CD14-positive monocyte (primary cell): ENCODE measurements around the gene VSX2. TPM values are rescaled to one million over a fixed set of nuclear protein-coding genes. Genes with fewer than 3 reads are reported as not detected.

ENCODE experiments used
- DNase-seq, 3 donors: peaks; one replicate each; pipeline ENCODE4 v3.0.0-alpha.2; 2011 to 2022
- H2AFZ ChIP-seq: 2 replicates; pipeline ENCODE4 v1.6.0; 2012; ENCODE audit warnings: mild to moderate bottlenecking, low read depth, low read length, inconsistent platforms; ENCODE audit not compliant: insufficient read depth, poor library complexity, severe bottlenecking
- H3K27ac ChIP-seq, 2 donors: 1 replicate in 1 of 2; 2 replicates in 1 of 2; pipeline ENCODE4 v1.5.1; 2012 to 2013; ENCODE audit warnings: low read length in 2 of 2, control low read depth in 1 of 2, inconsistent platforms in 1 of 2, low read depth in 1 of 2, mild to moderate bottlenecking in 1 of 2
- H3K27me3 ChIP-seq, 2 donors: one replicate each; pipeline versions ENCODE4 v1.6.0 to v1.6.1; 2011 to 2013; ENCODE audit warnings: low read length in 2 of 2; ENCODE audit not compliant: control insufficient read depth in 2 of 2, insufficient read depth in 2 of 2
- H3K36me3 ChIP-seq, 2 donors: replicated peaks in 1 of 2; 1 replicate in 1 of 2; 2 replicates in 1 of 2; pipeline versions ENCODE4 v1.5.1 to v1.6.1; 2012 to 2013; ENCODE audit warnings: low read length in 2 of 2, control low read depth in 1 of 2, inconsistent platforms in 1 of 2, mild to moderate bottlenecking in 1 of 2; ENCODE audit not compliant: insufficient read depth in 2 of 2, control insufficient read depth in 1 of 2
- H3K4me1 ChIP-seq, 2 donors: 1 replicate in 1 of 2; 2 replicates in 1 of 2; pipeline versions ENCODE4 v1.5.1 to v1.6.1; 2012 to 2013; ENCODE audit warnings: low read length in 2 of 2, control low read depth in 1 of 2, inconsistent platforms in 1 of 2, mild to moderate bottlenecking in 1 of 2, moderate library complexity in 1 of 2; ENCODE audit not compliant: insufficient read depth in 2 of 2, control insufficient read depth in 1 of 2
- H3K4me2 ChIP-seq: replicated peaks from 2 replicates; pipeline ENCODE3; 2012; ENCODE audit warnings: low read length, moderate library complexity, mild to moderate bottlenecking; ENCODE audit not compliant: poor library complexity, severe bottlenecking; ENCODE audit errors: extremely low read depth
- H3K4me3 ChIP-seq, 3 experiments: fragments of 200-600 bp in 1 of 3; sonication (generic) in 1 of 3; replicated peaks in 1 of 3; 1 replicate in 2 of 3; 2 replicates in 1 of 3; pipeline ENCODE4 v1.5.1; 2011 to 2013; ENCODE audit warnings: low read length in 3 of 3, mild to moderate bottlenecking in 3 of 3, control low read depth in 2 of 3, low read depth in 2 of 3, inconsistent platforms in 1 of 3, moderate library complexity in 1 of 3
- H3K79me2 ChIP-seq: 2 replicates; pipeline ENCODE4 v1.6.0; 2012; ENCODE audit warnings: mild to moderate bottlenecking, control low read depth, inconsistent platforms, low read length, moderate library complexity; ENCODE audit not compliant: insufficient read depth
- H3K9ac ChIP-seq: 2 replicates; pipeline ENCODE4 v1.6.0; 2017; ENCODE audit warnings: low read length, mild to moderate bottlenecking; ENCODE audit not compliant: insufficient read depth, poor library complexity, severe bottlenecking
- H3K9me3 ChIP-seq, 2 donors: replicated peaks in 1 of 2; 1 replicate in 1 of 2; 2 replicates in 1 of 2; pipeline versions ENCODE4 v1.5.1 to v1.6.1; 2012 to 2013; ENCODE audit warnings: low read length in 2 of 2, control low read depth in 1 of 2; ENCODE audit not compliant: control insufficient read depth in 1 of 2, insufficient read depth in 1 of 2
- H4K20me1 ChIP-seq: 2 replicates; pipeline ENCODE4 v1.6.0; 2012; ENCODE audit warnings: mild to moderate bottlenecking, low read length, control low read depth, moderate library complexity; ENCODE audit not compliant: insufficient read depth
- H3K27ac Mint-ChIP-seq, 7 donors: one replicate each; pipeline ENCODE4 v1.8.0; 2020; ENCODE audit warnings: mild to moderate bottlenecking in 7 of 7, mixed read lengths in 7 of 7, moderate library complexity in 6 of 7, inconsistent platforms in 2 of 7
- H3K27me3 Mint-ChIP-seq, 3 donors: one replicate each; pipeline ENCODE4 v1.8.0; 2021 to 2022; ENCODE audit warnings: low read depth in 3 of 3, mild to moderate bottlenecking in 3 of 3, mixed read lengths in 3 of 3, moderate library complexity in 3 of 3, inconsistent platforms in 1 of 3
- H3K36me3 Mint-ChIP-seq, 2 donors: one replicate each; pipeline ENCODE4 v1.8.0; 2020; ENCODE audit warnings: mixed read lengths in 2 of 2, inconsistent platforms in 1 of 2, mild to moderate bottlenecking in 1 of 2
- H3K4me1 Mint-ChIP-seq: one replicate; pipeline ENCODE4 v1.8.0; 2020; ENCODE audit warnings: mild to moderate bottlenecking, mixed read lengths
- H3K4me3 Mint-ChIP-seq, 2 donors: one replicate each; pipeline ENCODE4 v1.8.0; 2020; ENCODE audit warnings: mild to moderate bottlenecking in 2 of 2, mixed read lengths in 2 of 2, moderate library complexity in 1 of 2
- H3K9me3 Mint-ChIP-seq, 7 donors: one replicate each; pipeline ENCODE4 v1.8.0; 2020 to 2022; ENCODE audit warnings: mixed read lengths in 7 of 7, mild to moderate bottlenecking in 6 of 7, moderate library complexity in 6 of 7, inconsistent platforms in 2 of 7
- WGBS: methylation state at CpG from one replicate; pipeline ENCODE4 v1.1.5; 2013; ENCODE audit warnings: missing lambda C conversion rate; ENCODE audit not compliant: insufficient coverage; 5-methylcytosine and 5-hydroxymethylcytosine counted together
- intact Hi-C, 2 donors: fragments of 100-400 bp; cut with micrococcal nuclease; formaldehyde crosslinking; loops; one replicate each; pipeline versions ENCODE4 v1.15.0 to v1.15.1; 2023
- polyA plus RNA-seq, 3 donors: library from polyadenylated mRNA; depleted of rRNA in 1 of 3; unstranded in 2 of 3; stranded (reverse) in 1 of 3; fragments of 300-500 nt in 2 of 3; fragments of >200 nt in 1 of 3; fragmentation: Illumina TruSeq in 2 of 3; gene quantifications; 1 replicate in 2 of 3; 2 replicates in 1 of 3; pipeline ENCODE4 v1.2.3, GENCODE V29; 2012 to 2021
- TF ChIP-seq, protein P1 (sequence below): fragments of 200-600 bp; IDR thresholded peaks from one replicate; pipeline ENCODE4 v1.8.0; 2022; ENCODE audit warnings: antibody characterized with exemption, mild to moderate bottlenecking

VSX2 gene
- polyA plus RNA-seq, 3 donors = not detected

DNA sequence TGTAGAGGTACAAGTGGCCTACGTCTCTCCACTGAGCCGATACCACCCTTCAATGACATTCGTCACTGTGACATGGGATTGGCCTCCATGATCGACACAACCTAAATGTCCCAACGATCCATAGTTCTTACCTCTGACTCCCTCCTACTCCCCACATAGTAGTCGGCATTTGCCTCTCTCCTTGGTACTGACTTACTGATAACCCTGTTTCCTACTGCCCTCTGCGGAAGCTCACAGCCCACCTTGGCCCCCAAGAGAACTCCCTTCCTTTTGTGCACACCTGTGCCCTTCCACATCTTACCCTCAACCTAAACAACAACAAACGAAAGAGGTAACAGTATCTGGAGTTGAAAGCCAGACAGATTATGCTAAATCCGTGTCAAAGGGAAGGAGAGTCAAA is 23.9 kb downstream of the VSX2 start:
- TF ChIP-seq, protein P1, sequence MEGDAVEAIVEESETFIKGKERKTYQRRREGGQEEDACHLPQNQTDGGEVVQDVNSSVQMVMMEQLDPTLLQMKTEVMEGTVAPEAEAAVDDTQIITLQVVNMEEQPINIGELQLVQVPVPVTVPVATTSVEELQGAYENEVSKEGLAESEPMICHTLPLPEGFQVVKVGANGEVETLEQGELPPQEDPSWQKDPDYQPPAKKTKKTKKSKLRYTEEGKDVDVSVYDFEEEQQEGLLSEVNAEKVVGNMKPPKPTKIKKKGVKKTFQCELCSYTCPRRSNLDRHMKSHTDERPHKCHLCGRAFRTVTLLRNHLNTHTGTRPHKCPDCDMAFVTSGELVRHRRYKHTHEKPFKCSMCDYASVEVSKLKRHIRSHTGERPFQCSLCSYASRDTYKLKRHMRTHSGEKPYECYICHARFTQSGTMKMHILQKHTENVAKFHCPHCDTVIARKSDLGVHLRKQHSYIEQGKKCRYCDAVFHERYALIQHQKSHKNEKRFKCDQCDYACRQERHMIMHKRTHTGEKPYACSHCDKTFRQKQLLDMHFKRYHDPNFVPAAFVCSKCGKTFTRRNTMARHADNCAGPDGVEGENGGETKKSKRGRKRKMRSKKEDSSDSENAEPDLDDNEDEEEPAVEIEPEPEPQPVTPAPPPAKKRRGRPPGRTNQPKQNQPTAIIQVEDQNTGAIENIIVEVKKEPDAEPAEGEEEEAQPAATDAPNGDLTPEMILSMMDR = no peak
- no peak overlapping the region for H3K4me2 ChIP-seq
- Mint-ChIP-seq H3K4me1 (peaks cover 3% of the 10 kb centered on the region), H3K9me3 (peaks cover 0 to 6% (median 0%) of the 10 kb centered on the region in 7 donors), H3K36me3 (no peaks in the 10 kb centered on the region), H3K4me3 (no peak overlapping the region), H3K27ac (no peak overlapping the region), H3K27me3 (peaks cover 24 to 39% (median 24%) of the 10 kb centered on the region in 3 donors)
- DNase-seq = no peak
- no peaks in the 10 kb centered on the region for H3K36me3 ChIP-seq
- no peaks in the 10 kb centered on the region for H3K9me3 ChIP-seq
- H3K4me1 ChIP-seq = peaks cover 3 to 4% of the 10 kb centered on the region in 2 donors
- H2AFZ ChIP-seq = no peak overlapping the region
- WGBS = 80% methylated on average over 5 of the region's 9 CpGs
- intact Hi-C loops = no loop called here
- no peaks in the 10 kb centered on the region for H4K20me1 ChIP-seq
- no peak overlapping the region for H3K27ac ChIP-seq
- no peaks in the 10 kb centered on the region for H3K79me2 ChIP-seq
- no peak overlapping the region for H3K4me3 ChIP-seq
- peaks cover 13 to 19% of the 10 kb centered on the region in 2 donors for H3K27me3 ChIP-seq
- H3K9ac ChIP-seq = no peak overlapping the region

DNA sequence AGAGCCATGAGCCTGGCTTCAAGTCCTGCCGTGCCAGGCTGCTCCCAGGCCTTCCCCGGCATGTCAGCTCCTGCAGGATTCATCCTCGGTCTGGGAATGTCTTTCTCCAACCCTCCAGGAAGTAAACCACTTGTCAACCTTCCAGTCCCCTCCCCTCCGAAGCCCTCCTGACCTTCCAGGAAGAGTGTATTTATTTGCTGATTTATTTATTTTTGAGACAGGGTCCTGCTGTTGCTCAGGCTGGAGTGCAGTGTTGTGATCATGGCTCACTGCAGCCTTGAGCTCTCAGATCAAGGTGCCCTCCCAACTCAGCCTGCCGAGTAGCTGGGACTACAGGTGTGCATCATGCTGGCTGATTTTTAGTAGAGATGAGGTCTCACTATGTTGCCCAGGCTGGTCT is 24.7 kb downstream of the VSX2 start:
- Histone ChIP-seq H3K79me2 (no peaks in the 10 kb centered on the region), H3K27ac (no peak overlapping the region), H3K4me3 (no peak overlapping the region), H3K36me3 (no peaks in the 10 kb centered on the region), H3K9ac (no peak overlapping the region), H3K4me2 (no peak overlapping the region), H3K9me3 (no peaks in the 10 kb centered on the region), H3K27me3 (peaks cover 5 to 12% of the 10 kb centered on the region in 2 donors), H3K4me1 (no peaks in the 10 kb centered on the region), H4K20me1 (no peaks in the 10 kb centered on the region), H2AFZ (no peak overlapping the region)
- DNase-seq = no peak
- TF ChIP-seq, protein P1 = no peak
- Mint-ChIP-seq H3K4me3 (no peak overlapping the region), H3K27ac (no peak overlapping the region), H3K9me3 (peaks cover 0 to 4% (median 0%) of the 10 kb centered on the region in 7 donors), H3K36me3 (no peaks in the 10 kb centered on the region), H3K27me3 (peaks cover 20 to 33% (median 21%) of the 10 kb centered on the region in 3 donors), H3K4me1 (peaks cover 3% of the 10 kb centered on the region)
- no CpG with 5 or more reads among the region's 5 CpGs for WGBS
- intact Hi-C loops = no loop called here
